KBM-7 (cell line): ENCODE results near the gene NPY1R.

Experiments used
- DNase-seq: peaks from one replicate; pipeline ENCODE4 v3.0.0-alpha.2; 2015
- in situ Hi-C: fragments of 300-500 bp; cut with MboI; formaldehyde crosslinking; loops from 2 replicates; pipeline ENCODE4 v1.14.3; 2020; ENCODE audit warnings: low sequenced_read_pairs, low pct_unique_long_range_greater_than_20kb, mixed read lengths

The NPY1R gene

GRCh38 chr4:163332526-163333406 lies at the start of gene NPY1R:
NPY1R (minus strand) TSS chr4:163332596; CDS start chr4:163326554, 6,042 bp downstream.
- DNase-seq: peak; percentile 77
- in situ Hi-C loops: no loop called here

- in situ Hi-C loops: no loop called here
- DNase-seq: peak; percentile 42
Observed at GRCh38 chr4:163380703-163381102, 48.3 kb upstream of the NPY1R start.

- DNase-seq: no peak
- in situ Hi-C loops: no loop called here
Observed at GRCh38 chr4:163378661-163379060, 46.3 kb upstream of the NPY1R start.

- in situ Hi-C loops: no loop called here
- DNase-seq: no peak
Observed at GRCh38 chr4:163372029-163372428, 39.6 kb upstream of the NPY1R start.

- in situ Hi-C loops: no loop called here
- no peak for DNase-seq
Observed at GRCh38 chr4:163367651-163368050, 35.3 kb upstream of the NPY1R start.

- in situ Hi-C loops: no loop called here
- DNase-seq: no peak
Observed at GRCh38 chr4:163356104-163356503, 23.7 kb upstream of the NPY1R start.

GRCh38 chr4:163353054-163353453 lies 20.7 kb upstream of the NPY1R start:
- DNase-seq: no peak
- in situ Hi-C loops: no loop called here

- in situ Hi-C loops: no loop called here
- DNase-seq: no peak
Observed at GRCh38 chr4:163350672-163351071, 18.3 kb upstream of the NPY1R start.

GRCh38 chr4:163344147-163345125 lies 12.0 kb upstream of the NPY1R start:
- in situ Hi-C loops: no loop called here
- no peak for DNase-seq

GRCh38 chr4:163343604-163344146 lies 11.3 kb upstream of the NPY1R start, which contains the start of gene NPY5R:
NPY5R (plus strand) TSS chr4:163343892; CDS start chr4:163350274, 6,382 bp downstream.
- no peak for DNase-seq
- in situ Hi-C loops: no loop called here

GRCh38 chr4:163335384-163335783 lies 3.0 kb upstream of the NPY1R start:
- no peak for DNase-seq
- in situ Hi-C loops: no loop called here

- in situ Hi-C loops: no loop called here
- no peak for DNase-seq
Observed at GRCh38 chr4:163331629-163332376, 593 bp downstream of the NPY1R start.

GRCh38 chr4:163330916-163331628 lies 1.3 kb downstream of the NPY1R start:
- in situ Hi-C loops: no loop called here
- no peak for DNase-seq

GRCh38 chr4:163317110-163317509 lies 15.3 kb downstream of the NPY1R start:
- DNase-seq: no peak
- in situ Hi-C loops: no loop called here

GRCh38 chr4:163309466-163309865 lies 22.9 kb downstream of the NPY1R start:
- in situ Hi-C loops: no loop called here

GRCh38 chr4:163303069-163303468 lies 29.3 kb downstream of the NPY1R start:
- DNase-seq: no peak
- in situ Hi-C loops: no loop called here

More at GRCh38 chr4:163309466-163309865, 22.9 kb downstream of the NPY1R start:
- DNase-seq: no peak

- no peak for DNase-seq
- in situ Hi-C loops: no loop called here
Observed at GRCh38 chr4:163300445-163300844, 32.0 kb downstream of the NPY1R start.

- in situ Hi-C loops: no loop called here
- no peak for DNase-seq
Observed at GRCh38 chr4:163295138-163295537, 37.3 kb downstream of the NPY1R start.
